GM12878 (cell line): ENCODE results near the gene SIRT3. TPM values are rescaled to one million over a fixed set of nuclear protein-coding genes. Genes with fewer than 3 reads are reported as not detected.

Experiments
- ATAC-seq: fragments of 200-7000 bp; cut with Tn5 transposase; 3 replicates; pipeline ENCODE4 v1.9.1; 2020; ENCODE audit warnings: mild to moderate bottlenecking, moderate library complexity
- BruUV-seq: library from RNA; stranded (reverse); fragments of 400-500 nt; replicated peaks from 2 replicates; lab custom pipeline; 2021; lab: Mats Ljungman, UMichigan
- CTCF ChIA-PET: fragments of 300-600 bp; sonication (Branson Sonifier 250); formaldehyde crosslinking; extraction: SDS; loops from one replicate; lab custom pipeline; 2021; ENCODE audit warnings: inconsistent platforms; lab: Yijun Ruan, JAX
- POLR2A ChIA-PET: fragments of 350-600 bp; formaldehyde crosslinking; extraction: SDS; loops from one replicate; lab custom pipeline; 2021; ENCODE audit warnings: inconsistent platforms; lab: Charles Lee
- RAD21 ChIA-PET: fragments of 300-600 bp; sonication (Branson Sonifier 250); formaldehyde crosslinking; loops from one replicate; lab custom pipeline; 2023; ENCODE audit warnings: antibody characterized with exemption; ENCODE audit not compliant: unreplicated experiment; lab: Charles Lee
- SMC1A ChIA-PET: fragments of 300-600 bp; sonication (Branson Sonifier 250); formaldehyde crosslinking; loops from one replicate; lab custom pipeline; 2023; ENCODE audit not compliant: unreplicated experiment, uncharacterized antibody; lab: Charles Lee
- DNase-seq: peaks from one replicate; pipeline ENCODE4 v3.0.0-alpha.2; 2011; ENCODE audit warnings: low read depth, low spot score
- FAIRE-seq: peaks from 3 replicates; lab custom pipeline; 2011; peaks lifted over from hg19 to GRCh38; lab: Jason Lieb, UNC
- H2AFZ ChIP-seq: 2 replicates; pipeline ENCODE4 v1.6.0; 2011; ENCODE audit warnings: low read depth, low read length, control low read depth; ENCODE audit not compliant: control insufficient read depth
- H3K27ac ChIP-seq: 2 replicates; pipeline ENCODE4 v1.5.1; 2011; ENCODE audit warnings: control low read depth; ENCODE audit not compliant: control insufficient read depth, insufficient read depth
- H3K27me3 ChIP-seq, 2 experiments: replicated peaks in 1 of 2; 2 replicates each; pipeline versions ENCODE4 v1.6.0 to v1.6.1; 2011; ENCODE audit warnings: low read length in 1 of 2; ENCODE audit not compliant: control insufficient read depth in 2 of 2, insufficient read depth in 2 of 2
- H3K36me3 ChIP-seq, 2 experiments: 2 replicates each; pipeline ENCODE4 v1.5.1; 2011; ENCODE audit warnings: low read length in 1 of 2; ENCODE audit not compliant: control insufficient read depth in 2 of 2, insufficient read depth in 2 of 2
- H3K4me1 ChIP-seq: 2 replicates; pipeline ENCODE4 v1.6.1; 2011; ENCODE audit warnings: mild to moderate bottlenecking, low read length, moderate library complexity, mixed read lengths; ENCODE audit not compliant: control insufficient read depth, insufficient read depth
- H3K4me2 ChIP-seq: 2 replicates; pipeline ENCODE4 v1.6.0; 2011; ENCODE audit warnings: control low read depth; ENCODE audit not compliant: control insufficient read depth, insufficient read depth
- H3K4me3 ChIP-seq: fragments of 200-600 bp; sonication (generic); 2 replicates; pipeline ENCODE4 v1.5.1; 2016
- H3K79me2 ChIP-seq: 2 replicates; pipeline ENCODE4 v1.6.0; 2011; ENCODE audit warnings: low read length; ENCODE audit not compliant: control insufficient read depth, insufficient read depth
- H3K9ac ChIP-seq: 2 replicates; pipeline ENCODE4 v1.8.0; 2011; ENCODE audit warnings: low read length, control low read depth, mixed read lengths; ENCODE audit not compliant: control insufficient read depth, insufficient read depth
- H3K9me3 ChIP-seq: replicated peaks from 3 replicates; pipeline ENCODE4 v1.5.1; 2011; ENCODE audit warnings: mild to moderate bottlenecking, low read length; ENCODE audit not compliant: control insufficient read depth, insufficient read depth
- H4K20me1 ChIP-seq: 2 replicates; pipeline ENCODE4 v1.6.0; 2011; ENCODE audit not compliant: control insufficient read depth, insufficient read depth
- CREM ChIP-seq: IDR thresholded peaks from 2 replicates; pipeline ENCODE4 v1.6.1; 2014; ENCODE audit warnings: antibody characterized with exemption, low read depth
- IRF5 ChIP-seq: fragments of 450-650 bp; IDR thresholded peaks from 2 replicates; pipeline ENCODE4 v1.6.1; 2017; ENCODE audit warnings: borderline replicate concordance
- MTA3 ChIP-seq: IDR thresholded peaks from 2 replicates; pipeline ENCODE4 v1.6.1; 2012; ENCODE audit warnings: low read length, inconsistent platforms, borderline replicate concordance
- SIN3A ChIP-seq: IDR thresholded peaks from 2 replicates; pipeline ENCODE4 v1.6.1; 2012; ENCODE audit warnings: low read depth, low read length, improper control_type of control experiment
- SMARCA5 ChIP-seq: fragments of 450-650 bp; IDR thresholded peaks from 2 replicates; pipeline ENCODE4 v1.6.1; 2017; ENCODE audit warnings: mild to moderate bottlenecking
- SREBF1 ChIP-seq: IDR thresholded peaks from 2 replicates; pipeline ENCODE4 v1.6.1; 2012; ENCODE audit warnings: mild to moderate bottlenecking, low read length
- USF2 ChIP-seq: IDR thresholded peaks from 2 replicates; pipeline ENCODE4 v1.6.1; 2011; ENCODE audit warnings: low read depth, low read length, improper control_type of control experiment, borderline replicate concordance
- ZBTB40 ChIP-seq: fragments of 450-650 bp; IDR thresholded peaks from 2 replicates; pipeline ENCODE4 v1.6.1; 2016; ENCODE audit warnings: mild to moderate bottlenecking, moderate library complexity, borderline replicate concordance
- ZNF207 ChIP-seq: fragments of 450-650 bp; IDR thresholded peaks from 2 replicates; pipeline ENCODE4 v1.6.1; 2014; ENCODE audit warnings: antibody characterized with exemption, mild to moderate bottlenecking, borderline replicate concordance
- ZZZ3 ChIP-seq: IDR thresholded peaks from 2 replicates; pipeline ENCODE4 v1.6.1; 2011; ENCODE audit warnings: low read depth; ENCODE audit not compliant: control insufficient read depth, insufficient read length
- WGBS: methylation state at CpG from one replicate; pipeline ENCODE4 v1.1.6; 2016; ENCODE audit warnings: low lambda C conversion rate; ENCODE audit not compliant: insufficient replicate concordance, insufficient coverage; ENCODE audit errors: missing lambda C conversion rate; 5-methylcytosine and 5-hydroxymethylcytosine counted together
- in situ Hi-C: fragments of 300-500 bp; cut with MboI; formaldehyde crosslinking; loops from 9 replicates; pipeline ENCODE4 v1.14.3; 2018; ENCODE audit warnings: mixed read lengths
- intact Hi-C: fragments of 100-400 bp; cut with micrococcal nuclease; formaldehyde crosslinking; loops from one replicate; pipeline ENCODE4 v1.14.2; 2022; ENCODE audit not compliant: unreplicated experiment
- polyA plus RNA-seq, 11 experiments: library from polyadenylated mRNA; depleted of rRNA in 4 of 11; unstranded in 6 of 11; stranded (reverse) in 5 of 11; fragments of >200 nt; fragmentation: Nextera tagmentation in 4 of 11; fragmentation: Illumina TruSeq in 1 of 11; extraction: Ambion mirVana in 4 of 11; extraction: Trizol in 1 of 11; gene quantifications; 1 replicate in 1 of 11; 2 replicates in 10 of 11; pipeline versions ENCODE4 v1.2.1 to v1.2.3, GENCODE V29; 2011 to 2016; ENCODE audit warnings: inconsistent platforms in 2 of 11, missing spikeins in 2 of 11, low read depth in 1 of 11
- total RNA-seq, 4 experiments: library from RNA; depleted of rRNA in 3 of 4; stranded (reverse); fragments of >200 nt in 3 of 4; fragmentation: Illumina TruSeq in 1 of 4; extraction: Trizol in 1 of 4; gene quantifications; 2 replicates each; pipeline versions ENCODE4 v1.2.1 to v1.2.3, GENCODE V29; 2013 to 2021
- TF ChIP-seq, protein P1 (sequence below): IDR thresholded peaks from 2 replicates; pipeline ENCODE4 v1.6.1; 2011; ENCODE audit warnings: mild to moderate bottlenecking, low read depth, low read length, moderate library complexity; ENCODE audit not compliant: insufficient replicate concordance

Gene SIRT3
- total and polyA plus RNA-seq, 10 of the 15 experiments (the other 5 are each of a cell fraction or from before 2014, with no cell fraction given) = 0.90 to 23.2 (median 12.6) TPM

- TF ChIP-seq CREM = no peak
- no peak for TF ChIP-seq SIN3A
These were observed 34.5 kb upstream of the SIRT3 start (continued) for GRCh38 chr11:270451-271318.

GRCh38 chr11:269146-269890 lies 33.2 kb upstream of the SIRT3 start:
- intact Hi-C loops = loop anchor here (1.0 to 10.0 kb wide), 4 partner anchors 33 to 85 kb away; partner anchors contain the start of genes BET1L, PSMD13, RIC8A and SIRT3
- H3K27ac ChIP-seq = peak overlapping the region; percentile 88
- H3K4me2 ChIP-seq = peak overlapping the region; percentile 89
- ChIA-PET SMC1A (interaction anchor here (0.9 kb wide), 1 partner anchor 18 kb away, joined by 3 read pairs; no protein-coding TSS in a partner anchor), RAD21 (interaction anchor here (1.0 to 2.2 kb wide), 6 partner anchors 11 to 138 kb away, joined by 3 to 36 read pairs (median 6); partner anchors contain the start of gene PSMD13), CTCF (interaction anchor here (0.6 to 1.8 kb wide), 5 partner anchors 19 to 175 kb away, joined by 3 to 6 read pairs (median 4); no protein-coding TSS in a partner anchor), POLR2A (interaction anchor here (0.6 to 2.4 kb wide), 2 partner anchors 14 to 85 kb away, joined by 5 to 35 read pairs; no protein-coding TSS in a partner anchor)
- H4K20me1 ChIP-seq = no peaks in the 10 kb centered on the region
- H3K36me3 ChIP-seq = no peaks in the 10 kb centered on the region
- H3K4me3 ChIP-seq = peak overlapping the region; percentile 78
- in situ Hi-C loops = no loop called here
- H3K9ac ChIP-seq = peak overlapping the region; percentile 71
- BruUV-seq = no TSS peak
- DNase-seq (peak; percentile 99), ATAC-seq (peak; percentile 80), FAIRE-seq (peak; percentile 98)
- H2AFZ ChIP-seq = no peak overlapping the region
- H3K4me1 ChIP-seq = peaks cover 14% of the 10 kb centered on the region
- no peaks in the 10 kb centered on the region for H3K9me3 ChIP-seq
- 4% methylated on average over 21 of the region's 21 CpGs for WGBS
- peaks cover 7% of the 10 kb centered on the region for H3K79me2 ChIP-seq
- no peaks in the 10 kb centered on the region for H3K27me3 ChIP-seq
- TF ChIP-seq ZZZ3 (no peak), USF2 (peak; percentile 63; the same call in 1 of the 2 replicates), ZNF207 (peak; percentile 55; the same call in 1 of the 2 replicates), SMARCA5 (no peak; the same call in 1 of the 2 replicates), ZBTB40 (no peak; the same call in 1 of the 2 replicates), MTA3 (peak; percentile 97), IRF5 (no peak), SREBF1 (no peak; the same call in none of the 2 replicates)
- TF ChIP-seq, protein P1, sequence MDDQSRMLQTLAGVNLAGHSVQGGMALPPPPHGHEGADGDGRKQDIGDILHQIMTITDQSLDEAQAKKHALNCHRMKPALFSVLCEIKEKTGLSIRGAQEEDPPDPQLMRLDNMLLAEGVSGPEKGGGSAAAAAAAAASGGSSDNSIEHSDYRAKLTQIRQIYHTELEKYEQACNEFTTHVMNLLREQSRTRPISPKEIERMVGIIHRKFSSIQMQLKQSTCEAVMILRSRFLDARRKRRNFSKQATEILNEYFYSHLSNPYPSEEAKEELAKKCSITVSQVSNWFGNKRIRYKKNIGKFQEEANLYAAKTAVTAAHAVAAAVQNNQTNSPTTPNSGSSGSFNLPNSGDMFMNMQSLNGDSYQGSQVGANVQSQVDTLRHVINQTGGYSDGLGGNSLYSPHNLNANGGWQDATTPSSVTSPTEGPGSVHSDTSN = peak; percentile 71
